ENCODE measurements around the gene MYOD1.

MYOD1 gene

GRCh38 chr11:17735818-17736578 lies 16.6 kb downstream of the MYOD1 start:
- Histone ChIP-seq H3K27me3 (replicated peaks; ENCODE audit: insufficient read depth, low read length) (peaks cover 49% of the 10 kb centered on the region), H3K9me3 (replicated peaks; ENCODE audit: insufficient read depth, low read length) (no peaks in the 10 kb centered on the region), H3K27ac (ENCODE audit: low read length) (no peak overlapping the region), H4K20me1 (ENCODE audit: insufficient read depth, low read length) (no peaks in the 10 kb centered on the region), H3F3A (ENCODE audit: insufficient read depth, low read length) (no peaks in the 10 kb centered on the region), H3K79me2 (ENCODE audit: low read length) (no peaks in the 10 kb centered on the region), H3K4me1 (ENCODE audit: low read length) (no peaks in the 10 kb centered on the region), H3K9ac (ENCODE audit: low read length) (no peak overlapping the region), H3K36me3 (replicated peaks; ENCODE audit: insufficient read depth, low read length) (no peaks in the 10 kb centered on the region), H3K4me3 (ENCODE audit: low read length) (no peak overlapping the region), H3K4me2 (ENCODE audit: low read depth, low read length) (no peak overlapping the region), H2AFZ (ENCODE audit: low read length) (no peak overlapping the region), H3K9me2 (replicated peaks; ENCODE audit: insufficient read depth, low read length) (no peaks in the 10 kb centered on the region)
- DNase-seq = no peak
- TF ChIP-seq EZH2phosphoT487 (IDR thresholded peaks at IDR 0.05; ENCODE audit: low read length) = no peak
- no peak for TF ChIP-seq EZH2 (optimal IDR thresholded peaks at IDR 0.05; ENCODE audit: low read depth, low read length)
- TF ChIP-seq CTCF (IDR thresholded peaks at IDR 0.05; ENCODE audit: low read length) = no peak

- TF ChIP-seq CTCF (IDR thresholded peaks at IDR 0.05; ENCODE audit: low read length) = no peak
- no peak for TF ChIP-seq EZH2 (optimal IDR thresholded peaks at IDR 0.05; ENCODE audit: low read depth, low read length)
- Histone ChIP-seq H3K9ac (ENCODE audit: low read length) (no peak overlapping the region), H3K36me3 (replicated peaks; ENCODE audit: insufficient read depth, low read length) (no peaks in the 10 kb centered on the region), H2AFZ (ENCODE audit: low read length) (no peak overlapping the region), H3K27me3 (replicated peaks; ENCODE audit: insufficient read depth, low read length) (peaks cover 54% of the 10 kb centered on the region), H3K27ac (ENCODE audit: low read length) (no peak overlapping the region), H4K20me1 (ENCODE audit: insufficient read depth, low read length) (no peaks in the 10 kb centered on the region), H3K4me3 (ENCODE audit: low read length) (no peak overlapping the region), H3K9me3 (replicated peaks; ENCODE audit: insufficient read depth, low read length) (no peaks in the 10 kb centered on the region), H3K4me1 (ENCODE audit: low read length) (no peaks in the 10 kb centered on the region), H3F3A (ENCODE audit: insufficient read depth, low read length) (no peaks in the 10 kb centered on the region), H3K79me2 (ENCODE audit: low read length) (no peaks in the 10 kb centered on the region), H3K4me2 (ENCODE audit: low read depth, low read length) (no peak overlapping the region), H3K9me2 (replicated peaks; ENCODE audit: insufficient read depth, low read length) (no peaks in the 10 kb centered on the region)
- no peak for DNase-seq
These were observed 17.2 kb downstream of the MYOD1 start for GRCh38 chr11:17736579-17736893.

- no peaks in the 10 kb centered on the region for H3K36me3 ChIP-seq (replicated peaks; ENCODE audit: insufficient read depth, low read length)
- no peaks in the 10 kb centered on the region for H3K9me3 ChIP-seq (replicated peaks; ENCODE audit: insufficient read depth, low read length)
- no peak for DNase-seq
- no peak overlapping the region for H3K4me2 ChIP-seq (ENCODE audit: low read depth, low read length)
- no peaks in the 10 kb centered on the region for H3F3A ChIP-seq (ENCODE audit: insufficient read depth, low read length)
- no peaks in the 10 kb centered on the region for H3K79me2 ChIP-seq (ENCODE audit: low read length)
- H3K9ac ChIP-seq (ENCODE audit: low read length) = no peak overlapping the region
- no peaks in the 10 kb centered on the region for H3K4me1 ChIP-seq (ENCODE audit: low read length)
- no peaks in the 10 kb centered on the region for H3K9me2 ChIP-seq (replicated peaks; ENCODE audit: insufficient read depth, low read length)
- H3K4me3 ChIP-seq (ENCODE audit: low read length) = no peak overlapping the region
- H4K20me1 ChIP-seq (ENCODE audit: insufficient read depth, low read length) = no peaks in the 10 kb centered on the region
- no peak overlapping the region for H3K27ac ChIP-seq (ENCODE audit: low read length)
- TF ChIP-seq EZH2 (optimal IDR thresholded peaks at IDR 0.05; ENCODE audit: low read depth, low read length) (no peak), EZH2phosphoT487 (IDR thresholded peaks at IDR 0.05; ENCODE audit: low read length) (no peak), CTCF (IDR thresholded peaks at IDR 0.05; ENCODE audit: low read length) (no peak)
- H3K27me3 ChIP-seq (replicated peaks; ENCODE audit: insufficient read depth, low read length) = peaks cover 60% of the 10 kb centered on the region
- H2AFZ ChIP-seq (ENCODE audit: low read length) = no peak overlapping the region
These were observed 17.8 kb downstream of the MYOD1 start for GRCh38 chr11:17736930-17737817.
